ENCODE data around the gene ASIP.
"Not testable (repeated sequence)": the region's sequence is repeated elsewhere in the genome, so short reads cannot be mapped to it uniquely, and the experiment has no call there.

Gene ASIP

GRCh38 chr20:34243377-34243776 lies 2.2 kb downstream of the ASIP start:
- DNase-seq = no peak

GRCh38 chr20:34246126-34246626 lies 5.0 kb downstream of the ASIP start:
- DNase-seq = no peak

DNA sequence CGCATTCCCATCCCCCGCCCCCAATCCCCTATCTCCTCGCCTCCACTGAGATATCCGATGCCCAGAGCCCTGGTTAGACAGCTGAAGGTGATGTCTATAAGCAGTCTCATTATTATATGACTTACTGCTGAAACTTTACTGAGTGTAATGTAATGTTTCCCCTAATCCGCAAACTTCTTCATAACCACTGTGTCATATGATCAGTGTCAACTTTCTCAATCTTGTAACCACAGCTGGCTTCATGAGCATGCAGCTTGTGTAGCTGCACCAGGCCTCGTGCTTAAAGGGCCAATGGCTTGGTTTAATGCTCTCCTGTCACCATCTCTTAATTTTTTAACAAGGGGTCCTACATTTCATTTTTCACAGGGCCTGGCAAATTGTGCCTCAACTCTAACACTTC lies 8.1 kb downstream of the ASIP start:
- DNase-seq = no peak

DNA sequence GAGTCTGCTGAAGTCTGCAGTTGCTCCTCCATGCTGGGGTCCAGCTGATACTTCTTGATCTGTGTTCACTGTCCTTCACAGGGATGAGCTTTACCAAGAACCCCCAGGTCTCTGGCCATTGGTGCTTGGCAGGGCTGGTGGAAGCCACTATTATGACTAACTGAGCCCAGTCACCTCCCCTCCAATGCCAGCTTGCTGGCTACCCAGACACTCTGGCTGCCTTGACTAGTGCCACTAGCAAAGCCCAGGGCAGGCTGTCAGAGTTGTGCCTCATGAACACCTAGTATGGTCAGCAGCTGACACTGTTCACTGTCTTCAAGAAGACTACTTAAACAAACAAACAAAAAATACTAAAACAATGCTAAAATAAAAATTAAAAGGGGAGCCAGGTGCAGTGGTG lies 8.8 kb downstream of the ASIP start:
- DNase-seq = no peak

DNA sequence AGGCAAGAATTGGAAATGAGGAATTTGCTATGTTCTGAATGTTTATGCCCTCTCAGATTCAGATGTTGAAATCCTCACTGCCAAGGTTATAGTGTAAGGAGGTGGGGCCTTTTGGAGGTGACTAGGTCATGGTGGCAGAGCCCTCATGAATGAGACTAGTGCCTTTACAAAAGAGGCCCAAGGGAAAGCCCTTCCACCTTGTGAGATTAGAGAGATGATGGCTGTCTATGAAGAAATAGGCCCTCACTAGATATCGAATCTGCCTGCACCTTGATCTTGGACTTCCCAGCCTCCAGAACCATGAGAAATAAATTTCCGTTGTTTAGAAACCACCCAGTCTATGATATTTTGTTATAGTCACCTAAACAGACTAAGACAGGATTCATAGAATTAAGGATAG lies 10.4 kb downstream of the ASIP start:
- no peak for DNase-seq

DNA sequence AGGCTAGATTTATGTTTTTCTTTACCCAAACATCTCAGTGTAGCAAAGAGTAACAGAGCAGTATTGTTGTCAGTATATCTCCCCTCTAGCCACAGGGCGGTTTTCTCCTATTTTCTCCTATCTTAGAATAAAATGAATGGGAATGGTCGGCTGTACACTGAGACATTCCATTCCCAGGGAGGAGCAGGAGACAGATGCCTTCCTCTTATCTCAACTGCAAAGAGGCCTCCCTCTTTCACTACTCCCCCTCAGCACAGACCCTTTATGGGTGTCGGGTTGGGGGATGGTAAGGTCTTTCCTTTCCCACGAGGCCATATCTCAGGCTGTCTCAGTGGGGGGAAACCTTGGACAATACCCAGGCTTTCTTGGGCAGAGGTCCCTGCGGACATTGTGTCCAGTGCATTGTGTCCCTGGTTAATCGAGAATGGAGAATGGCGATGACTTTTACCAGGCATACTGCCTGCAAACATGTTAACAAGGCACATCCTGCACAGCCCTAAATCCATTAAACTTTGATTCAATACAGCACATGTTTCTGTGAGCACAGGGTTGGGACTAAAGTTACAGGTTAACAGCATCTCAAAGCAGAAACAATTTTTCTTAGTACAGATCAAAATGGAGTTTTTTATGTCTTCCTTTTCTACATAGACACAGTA lies 11.3 kb downstream of the ASIP start:
- not testable (repeated sequence) for DNase-seq

DNA sequence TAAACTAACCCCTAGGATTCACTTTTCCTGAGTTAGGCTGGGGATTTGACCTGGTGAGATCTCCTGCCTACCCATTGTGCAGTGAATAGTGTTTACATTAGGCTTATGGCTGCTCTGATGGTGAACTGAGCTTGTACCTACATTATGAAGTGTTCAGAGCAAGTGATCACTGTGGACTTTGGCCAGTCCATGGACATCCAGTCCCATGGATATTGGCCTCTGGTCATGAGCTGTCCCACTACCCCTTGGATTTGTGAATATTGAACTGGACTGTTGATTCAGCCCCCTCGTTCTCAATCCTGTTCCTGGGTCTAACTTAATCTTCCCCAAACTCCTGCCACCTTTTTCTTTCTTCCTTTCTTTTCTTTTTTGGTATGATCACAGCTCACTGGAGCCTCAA lies 13.8 kb downstream of the ASIP start:
- no peak for DNase-seq

GRCh38 chr20:34256629-34257124 lies 15.5 kb downstream of the ASIP start:
- no peak for DNase-seq

GRCh38 chr20:34260208-34260942 lies 19.2 kb downstream of the ASIP start:
- DNase-seq = no peak

DNA sequence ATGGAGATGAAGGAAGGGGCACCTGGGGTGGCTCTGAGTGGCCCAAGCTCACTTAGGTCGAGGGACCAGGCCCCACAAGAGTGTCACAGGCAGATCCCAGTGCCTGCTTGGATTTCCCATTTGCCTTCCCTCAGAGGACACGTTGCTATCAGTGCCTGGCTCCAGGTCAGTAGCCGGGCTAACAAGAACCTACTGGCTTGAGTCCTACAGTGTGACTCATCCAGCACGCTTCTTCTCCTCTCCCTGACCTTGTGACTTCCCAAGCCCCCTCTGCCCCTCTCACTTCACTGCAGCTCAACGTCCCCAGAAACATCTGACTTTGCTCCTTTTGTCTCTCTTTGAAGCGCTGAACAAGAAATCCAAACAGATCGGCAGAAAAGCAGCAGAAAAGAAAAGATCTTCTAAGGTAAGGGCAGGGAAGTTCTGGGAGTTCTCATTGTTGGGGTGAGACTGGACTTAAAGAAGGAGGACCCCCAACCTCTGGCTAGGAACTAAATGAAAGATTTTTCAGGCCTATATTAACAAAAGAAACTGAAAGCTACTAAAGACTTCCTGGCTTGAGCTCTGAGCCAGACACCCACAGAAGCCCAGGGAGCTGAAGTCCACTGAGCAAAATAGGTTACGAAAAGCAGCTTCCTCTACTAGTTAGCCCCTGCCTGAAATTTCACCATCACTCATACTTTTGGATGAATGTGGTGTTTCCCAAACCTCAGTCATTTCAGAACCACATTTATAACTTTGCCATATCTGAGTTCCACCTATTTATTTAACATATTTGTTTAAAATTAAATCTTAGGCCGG lies 21.5 kb downstream of the ASIP start:
- no peak for DNase-seq

DNA sequence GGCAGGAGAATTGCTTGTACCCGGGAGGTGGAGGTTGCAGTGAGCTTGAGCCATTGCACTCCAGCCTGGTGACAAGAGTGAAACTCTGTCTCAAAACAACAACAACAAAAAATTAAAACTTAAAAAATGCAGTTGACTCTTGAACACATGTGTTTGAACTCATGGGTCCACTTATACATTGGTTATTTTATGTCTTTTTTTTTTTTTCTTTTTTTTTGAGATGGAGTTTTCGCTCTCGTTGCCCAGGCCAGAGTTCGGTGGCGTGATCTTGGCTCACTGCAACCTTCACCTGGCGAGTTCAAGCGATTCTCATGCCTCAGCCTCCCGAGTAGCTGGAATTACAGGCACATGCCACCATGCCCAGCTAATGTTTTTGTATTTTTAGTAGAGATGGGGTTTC lies 22.2 kb downstream of the ASIP start:
- DNase-seq = not testable (repeated sequence)

GRCh38 chr20:34264141-34264540 lies 22.9 kb downstream of the ASIP start:
- DNase-seq = no peak

- DNase-seq = no peak
Observed at GRCh38 chr20:34268145-34268544, 26.9 kb downstream of the ASIP start.

- no peak for DNase-seq
Observed at GRCh38 chr20:34268851-34269636, 27.8 kb downstream of the ASIP start.

DNA sequence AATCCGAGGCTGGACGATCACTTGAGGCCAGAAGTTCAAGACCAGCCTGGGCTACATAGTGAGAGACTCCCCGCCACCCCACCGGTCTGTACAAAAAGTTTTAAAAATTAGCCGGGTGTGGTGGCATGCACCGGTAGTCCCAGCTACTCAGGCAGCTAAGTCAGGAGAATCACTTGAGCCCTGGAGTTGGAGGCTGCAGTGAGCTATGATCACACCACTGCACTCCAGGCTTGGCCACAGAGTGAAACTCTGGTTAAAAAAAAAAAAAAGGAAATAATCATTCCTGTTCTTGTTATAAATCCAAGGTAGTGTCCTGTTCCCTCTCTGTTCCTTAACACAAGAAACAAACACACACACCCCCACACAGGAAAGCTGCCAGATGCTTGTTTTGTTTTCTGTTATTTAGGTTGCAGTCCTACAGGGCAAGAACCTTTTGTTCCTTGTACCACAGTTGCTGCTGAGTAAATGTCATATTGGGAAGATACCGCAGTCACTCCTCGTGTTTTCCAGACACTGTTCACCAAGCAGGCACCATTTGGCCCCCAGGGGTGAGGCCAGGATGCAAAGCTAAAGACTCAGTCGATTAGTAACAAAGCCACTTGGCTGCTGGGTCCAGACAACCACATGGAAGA lies 28.9 kb downstream of the ASIP start:
- no peak for DNase-seq

GRCh38 chr20:34271956-34272355 lies 30.7 kb downstream of the ASIP start:
- no peak for DNase-seq

DNA sequence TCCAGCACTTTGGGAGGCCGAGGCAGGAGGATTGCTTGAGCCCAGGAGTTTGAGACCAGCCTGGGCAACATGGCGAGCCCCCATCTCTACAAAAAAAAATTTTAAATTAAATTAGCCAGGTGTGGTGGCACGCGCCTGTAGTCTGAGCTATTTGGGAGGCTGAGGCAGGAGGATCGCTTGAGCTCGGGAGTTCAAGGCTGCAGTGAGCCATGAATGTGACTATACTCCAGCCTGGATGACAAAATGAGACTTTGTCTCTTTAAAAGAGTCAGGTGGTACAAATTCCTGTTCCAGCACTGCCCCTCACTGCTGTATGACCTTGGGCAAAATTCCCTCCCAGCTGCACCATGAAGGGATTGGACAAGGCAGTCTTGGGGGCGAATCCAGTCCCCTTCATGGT lies 33.5 kb downstream of the ASIP start:
- DNase-seq = no peak

DNA sequence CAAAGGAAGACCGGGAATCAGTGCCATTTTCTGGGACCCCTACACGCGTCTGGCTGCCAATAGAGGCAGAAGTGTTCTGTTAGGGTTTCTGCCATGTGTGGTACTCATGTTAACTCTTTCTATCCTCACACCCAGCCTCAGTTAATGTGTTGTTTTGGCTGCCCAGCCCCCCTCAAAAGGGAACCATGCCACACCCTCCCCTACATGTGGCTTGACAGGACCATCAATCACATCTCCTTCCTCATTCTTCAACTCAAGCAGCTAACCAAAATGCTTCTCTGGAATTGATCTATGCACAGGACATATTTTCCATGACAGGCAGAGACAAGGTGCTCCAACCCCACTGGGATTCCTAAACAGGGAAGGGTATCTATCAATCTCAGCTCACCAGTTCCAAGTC lies 40.0 kb downstream of the ASIP start:
- DNase-seq = no peak

- DNase-seq = no peak
Observed at GRCh38 chr20:34282041-34282440, 40.8 kb downstream of the ASIP start.

DNA sequence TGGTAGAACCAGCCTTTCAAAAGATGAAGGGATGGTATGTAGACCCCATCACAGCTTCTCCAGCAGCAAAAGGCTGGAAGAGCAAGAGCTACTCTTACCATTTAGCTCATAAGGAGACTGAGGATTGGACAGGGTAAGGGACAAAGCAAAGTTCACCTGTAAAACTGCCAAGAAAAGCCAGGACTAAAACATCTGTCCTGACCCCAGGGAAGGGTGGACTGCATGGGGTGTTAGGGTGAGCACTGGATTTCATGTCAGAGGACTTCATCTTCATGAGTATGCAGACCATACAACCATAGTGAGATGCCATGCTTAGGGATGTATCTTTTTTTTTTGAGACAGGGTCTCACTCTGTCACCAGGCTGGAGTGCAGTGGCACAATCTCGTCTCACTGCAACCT lies 42.6 kb downstream of the ASIP start:
- DNase-seq = no peak

DNA sequence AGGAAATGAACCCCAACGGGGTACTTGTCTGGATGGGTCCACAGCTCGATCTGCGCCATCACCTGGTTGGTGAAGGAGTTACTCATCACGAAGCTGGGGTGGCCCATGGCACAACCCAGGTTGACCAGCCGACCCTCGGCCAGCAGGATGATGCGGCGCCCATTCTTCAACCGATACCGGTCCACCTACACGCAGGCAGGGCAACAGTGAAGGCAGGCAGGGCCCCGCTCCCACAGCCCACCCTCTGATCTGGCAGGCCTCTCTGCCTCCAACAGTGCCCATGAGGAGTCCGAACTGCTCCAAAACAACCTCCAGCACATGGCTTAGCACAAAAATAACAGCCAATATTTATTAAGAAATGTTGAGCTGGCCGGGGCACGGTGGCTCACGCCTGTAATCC lies 44.2 kb downstream of the ASIP start:
- no peak for DNase-seq

DNA sequence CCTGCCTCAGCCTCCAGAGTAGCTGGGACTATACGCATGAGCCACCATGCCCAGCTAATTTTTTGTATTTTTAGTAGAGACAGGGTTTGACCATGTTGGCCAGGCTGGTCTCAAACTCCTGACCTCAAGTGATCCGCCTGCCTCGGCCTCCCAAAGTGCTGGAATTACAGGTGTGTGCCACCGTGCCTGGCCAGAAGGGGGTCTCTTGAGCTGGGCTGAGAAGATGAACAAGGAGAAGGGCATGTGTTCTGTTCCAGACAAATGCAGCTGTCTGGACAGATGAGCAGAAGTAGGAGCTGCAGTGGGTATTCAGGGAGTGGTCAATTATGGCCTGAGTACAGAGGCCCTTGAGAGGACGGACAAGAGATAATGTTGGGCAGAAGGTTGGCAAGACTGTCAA lies 46.3 kb downstream of the ASIP start:
- not testable (repeated sequence) for DNase-seq
